Gastrocnemius medialis (tissue), 4 donors: ENCODE measurements around the gene NBPF19. TPM values are rescaled to one million over a fixed set of nuclear protein-coding genes. Genes with fewer than 3 reads are reported as not detected.
"Not testable (repeated sequence)": the region's sequence is repeated elsewhere in the genome, so short reads cannot be mapped to it uniquely, and the experiment has no call there.

Experiments
- ATAC-seq, 2 donors: fragments of 150-250 bp; one replicate each; pipeline ENCODE4 v1.9.1; 2016
- DNase-seq, 2 donors: peaks; one replicate each; pipeline ENCODE4 v3.0.0-alpha.2; 2019
- H3K27ac ChIP-seq, 4 donors: fragments of 200-600 bp; sonication (generic); 1 replicate in 1 of 4; 2 replicates in 3 of 4; pipeline ENCODE4 v1.5.1; 2016 to 2018; ENCODE audit warnings: mild to moderate bottlenecking in 2 of 4, moderate library complexity in 1 of 4
- H3K27me3 ChIP-seq, 3 donors: fragments of 200-600 bp; sonication (generic) in 2 of 3; 1 replicate in 1 of 3; 2 replicates in 2 of 3; pipeline versions ENCODE4 v1.5.1 to v1.6.0; 2016 to 2019; ENCODE audit warnings: mild to moderate bottlenecking in 1 of 3, moderate library complexity in 1 of 3
- H3K36me3 ChIP-seq, 2 donors: fragments of 200-600 bp; sonication (generic) in 1 of 2; one replicate each; pipeline ENCODE4 v1.5.1; 2017 to 2018
- H3K4me1 ChIP-seq, 2 donors: fragments of 200-600 bp; sonication (generic) in 1 of 2; one replicate each; pipeline ENCODE4 v1.5.1; 2016 to 2017; ENCODE audit warnings: mild to moderate bottlenecking in 2 of 2
- H3K4me3 ChIP-seq, 4 donors: fragments of 200-600 bp; sonication (generic) in 3 of 4; 1 replicate in 1 of 4; 2 replicates in 3 of 4; pipeline ENCODE4 v1.5.1; 2016 to 2019; ENCODE audit warnings: mild to moderate bottlenecking in 2 of 4
- H3K9me3 ChIP-seq, 3 donors: fragments of 200-600 bp; sonication (generic) in 2 of 3; 1 replicate in 1 of 3; 2 replicates in 2 of 3; pipeline ENCODE4 v1.5.1; 2016 to 2019
- in situ Hi-C, 4 donors: fragments of 200-750 bp; cut with MboI; loops; one replicate each; pipeline versions ENCODE4 v1.15.0 to v1.8.0; 2017; ENCODE audit warnings: low sequenced_read_pairs in 4 of 4
- intact Hi-C: fragments of 100-400 bp; cut with DNase I; formaldehyde crosslinking; loops from one replicate; pipeline ENCODE4 v1.15.1; 2023; ENCODE audit warnings: low total_unique reads
- total RNA-seq, 4 donors: library from RNA; depleted of rRNA; stranded (reverse); fragments of >200 nt; gene quantifications; one replicate each; pipeline versions ENCODE4 v1.1.0 to v1.2.3, GENCODE V29; 2016

Gene NBPF19, protein sequence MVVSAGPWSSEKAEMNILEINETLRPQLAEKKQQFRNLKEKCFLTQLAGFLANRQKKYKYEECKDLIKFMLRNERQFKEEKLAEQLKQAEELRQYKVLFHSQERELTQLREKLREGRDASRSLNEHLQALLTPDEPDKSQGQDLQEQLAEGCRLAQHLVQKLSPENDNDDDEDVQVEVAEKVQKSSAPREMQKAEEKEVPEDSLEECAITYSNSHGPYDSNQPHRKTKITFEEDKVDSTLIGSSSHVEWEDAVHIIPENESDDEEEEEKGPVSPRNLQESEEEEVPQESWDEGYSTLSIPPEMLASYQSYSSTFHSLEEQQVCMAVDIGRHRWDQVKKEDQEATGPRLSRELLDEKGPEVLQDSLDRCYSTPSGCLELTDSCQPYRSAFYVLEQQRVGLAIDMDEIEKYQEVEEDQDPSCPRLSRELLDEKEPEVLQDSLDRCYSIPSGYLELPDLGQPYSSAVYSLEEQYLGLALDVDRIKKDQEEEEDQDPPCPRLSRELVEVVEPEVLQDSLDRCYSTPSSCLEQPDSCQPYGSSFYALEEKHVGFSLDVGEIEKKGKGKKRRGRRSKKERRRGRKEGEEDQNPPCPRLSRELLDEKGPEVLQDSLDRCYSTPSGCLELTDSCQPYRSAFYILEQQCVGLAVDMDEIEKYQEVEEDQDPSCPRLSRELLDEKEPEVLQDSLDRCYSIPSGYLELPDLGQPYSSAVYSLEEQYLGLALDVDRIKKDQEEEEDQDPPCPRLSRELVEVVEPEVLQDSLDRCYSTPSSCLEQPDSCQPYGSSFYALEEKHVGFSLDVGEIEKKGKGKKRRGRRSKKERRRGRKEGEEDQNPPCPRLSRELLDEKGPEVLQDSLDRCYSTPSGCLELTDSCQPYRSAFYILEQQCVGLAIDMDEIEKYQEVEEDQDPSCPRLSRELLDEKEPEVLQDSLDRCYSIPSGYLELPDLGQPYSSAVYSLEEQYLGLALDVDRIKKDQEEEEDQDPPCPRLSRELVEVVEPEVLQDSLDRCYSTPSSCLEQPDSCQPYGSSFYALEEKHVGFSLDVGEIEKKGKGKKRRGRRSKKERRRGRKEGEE (N-terminal part only)
- 10 to 100 TPM in 1 of 4 donors, 1 to 10 TPM in 3; 2.0 to 11.6 (median 4.1) TPM for total RNA-seq

DNA sequence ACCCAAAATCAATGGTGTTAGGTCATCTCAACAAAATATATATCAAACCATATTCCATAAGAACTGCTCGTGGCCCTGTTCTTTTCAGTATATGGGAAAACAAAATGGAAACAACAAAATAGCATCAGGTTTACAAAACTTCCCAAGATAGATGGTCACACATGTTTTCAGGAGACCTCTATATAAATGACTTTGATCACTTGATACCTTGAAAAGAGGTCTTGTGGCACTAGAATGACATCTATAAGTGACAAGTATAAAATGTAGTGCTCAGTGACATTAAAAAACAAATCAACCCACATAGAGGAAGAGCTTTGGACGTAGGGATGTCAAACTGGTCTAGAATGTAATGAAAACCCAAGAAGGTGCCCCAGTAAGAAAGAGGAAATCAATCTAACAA is at the start of gene NBPF19:
Gene NBPF19, plus strand, starts transcription at position 301 of the 400 bp plus-strand sequence. CDS start 888 bp downstream, outside the sequence.
- H3K27me3 ChIP-seq, H3K36me3 ChIP-seq, intact Hi-C loops, H3K4me3 ChIP-seq, H3K9me3 ChIP-seq, ATAC-seq, H3K27ac ChIP-seq, in situ Hi-C loops, H3K4me1 ChIP-seq, DNase-seq: not testable (repeated sequence)

GRCh38 chr1:149428317-149428716 is 46.5 kb upstream of the NBPF19 start:
- intact Hi-C loops, in situ Hi-C loops, H3K36me3 ChIP-seq, H3K27me3 ChIP-seq, ATAC-seq, H3K9me3 ChIP-seq, H3K4me1 ChIP-seq, H3K27ac ChIP-seq, H3K4me3 ChIP-seq: not testable (repeated sequence)
- peak; percentile 37 to 52 for DNase-seq

- H3K9me3 ChIP-seq, H3K4me3 ChIP-seq, in situ Hi-C loops, H3K4me1 ChIP-seq, H3K27me3 ChIP-seq, H3K36me3 ChIP-seq, ATAC-seq, intact Hi-C loops: not testable (repeated sequence)
- H3K27ac ChIP-seq, result peak overlapping the region in 1 of 4 donors; percentile 41
- DNase-seq, result peak in 1 of 2 donors; percentile 20
Measured at GRCh38 chr1:149445451-149445850, 29.4 kb upstream of the NBPF19 start.

- H3K9me3 ChIP-seq, in situ Hi-C loops: not testable (repeated sequence)
Measured at GRCh38 chr1:149452196-149452595, 22.6 kb upstream of the NBPF19 start.

DNA sequence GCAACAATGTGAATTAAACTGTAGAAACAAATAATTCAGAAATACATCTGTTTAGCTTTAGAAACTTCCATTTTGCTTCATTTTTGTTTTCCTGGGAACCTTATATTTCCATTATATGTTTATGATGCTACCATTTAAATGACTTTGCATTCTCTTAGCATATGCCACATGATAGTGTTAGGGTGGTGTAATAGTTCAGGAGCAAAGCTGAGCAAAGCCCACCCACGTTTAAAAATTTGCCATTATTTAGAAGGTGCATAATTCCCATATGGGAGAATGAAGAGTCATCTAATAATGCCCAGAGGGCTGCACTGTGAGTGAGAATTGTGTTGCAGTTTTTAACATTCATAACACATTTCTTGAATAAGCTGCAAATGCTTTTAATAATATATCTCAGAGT is 22.2 kb upstream of the NBPF19 start:
- in situ Hi-C loops, intact Hi-C loops, ATAC-seq, H3K36me3 ChIP-seq, H3K9me3 ChIP-seq, H3K4me1 ChIP-seq, H3K27ac ChIP-seq, DNase-seq, H3K4me3 ChIP-seq, H3K27me3 ChIP-seq: not testable (repeated sequence)

More at GRCh38 chr1:149452196-149452595, 22.6 kb upstream of the NBPF19 start:
- intact Hi-C loops, H3K4me1 ChIP-seq, DNase-seq, ATAC-seq, H3K4me3 ChIP-seq, H3K36me3 ChIP-seq, H3K27ac ChIP-seq, H3K27me3 ChIP-seq: not testable (repeated sequence)

DNA sequence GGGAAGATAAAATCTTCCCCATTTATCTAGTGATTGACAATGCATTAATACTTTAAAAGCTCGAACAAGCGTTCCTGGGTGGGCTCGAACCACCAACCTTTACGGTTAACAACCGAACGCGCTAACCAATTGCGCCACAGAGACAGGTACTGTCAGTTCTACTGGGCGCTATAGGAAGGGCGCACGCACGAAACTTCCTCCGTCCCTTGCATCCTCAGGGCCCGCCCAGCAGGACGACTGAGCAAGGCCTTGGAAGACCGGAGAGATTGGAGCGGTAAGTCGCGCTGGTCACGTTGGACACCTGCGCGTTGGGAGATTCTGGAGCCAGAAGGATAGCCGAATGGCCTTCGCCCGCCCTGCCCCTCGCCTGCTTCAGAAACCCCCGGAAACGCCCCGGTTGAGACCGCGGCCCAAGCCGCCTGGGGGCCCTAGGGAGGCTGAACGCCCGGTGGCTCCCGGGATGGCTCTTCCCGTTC is 83.5 kb downstream of the NBPF19 start:
- in situ Hi-C loops, result not testable (repeated sequence)

DNA sequence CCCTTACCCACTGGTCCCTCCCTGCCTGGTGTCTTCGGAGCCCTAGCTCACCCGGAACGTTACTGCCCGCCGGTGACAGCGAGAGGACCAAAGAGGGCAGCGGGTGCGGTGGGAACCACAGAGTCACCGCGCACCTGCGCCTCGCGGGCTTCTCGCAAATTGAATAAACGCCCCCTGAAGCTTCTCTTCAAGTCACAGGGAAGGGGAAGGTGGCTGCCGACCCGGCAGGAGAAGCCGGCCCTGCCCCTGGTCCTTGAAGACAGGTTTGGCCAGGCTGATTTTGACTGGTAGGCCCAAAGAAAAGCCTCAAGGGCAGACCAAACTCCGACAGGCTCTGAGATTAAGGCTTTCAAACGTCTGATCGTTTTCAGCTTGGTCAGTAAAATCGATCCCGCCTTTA is 87.0 kb downstream of the NBPF19 start:
- H3K27ac ChIP-seq, intact Hi-C loops, H3K4me1 ChIP-seq, H3K27me3 ChIP-seq, H3K36me3 ChIP-seq, H3K9me3 ChIP-seq, ATAC-seq, in situ Hi-C loops, DNase-seq, H3K4me3 ChIP-seq: not testable (repeated sequence)

More for the DNA sequence above, 83.5 kb downstream of the NBPF19 start:
- ATAC-seq, H3K27ac ChIP-seq, intact Hi-C loops, H3K27me3 ChIP-seq, H3K4me1 ChIP-seq, H3K36me3 ChIP-seq, H3K9me3 ChIP-seq: not testable (repeated sequence)
- peak overlapping the region in 1 of 4 donors; percentile 39 for H3K4me3 ChIP-seq
- DNase-seq, result peak in 1 of 2 donors; percentile 11

GRCh38 chr1:149565485-149565884 is 90.6 kb downstream of the NBPF19 start:
- in situ Hi-C loops, H3K4me3 ChIP-seq, DNase-seq, H3K27ac ChIP-seq, ATAC-seq, intact Hi-C loops, H3K4me1 ChIP-seq, H3K36me3 ChIP-seq, H3K27me3 ChIP-seq, H3K9me3 ChIP-seq: not testable (repeated sequence)

- intact Hi-C loops, in situ Hi-C loops: not testable (repeated sequence)
Measured at GRCh38 chr1:149572763-149573162, 97.9 kb downstream of the NBPF19 start.

DNA sequence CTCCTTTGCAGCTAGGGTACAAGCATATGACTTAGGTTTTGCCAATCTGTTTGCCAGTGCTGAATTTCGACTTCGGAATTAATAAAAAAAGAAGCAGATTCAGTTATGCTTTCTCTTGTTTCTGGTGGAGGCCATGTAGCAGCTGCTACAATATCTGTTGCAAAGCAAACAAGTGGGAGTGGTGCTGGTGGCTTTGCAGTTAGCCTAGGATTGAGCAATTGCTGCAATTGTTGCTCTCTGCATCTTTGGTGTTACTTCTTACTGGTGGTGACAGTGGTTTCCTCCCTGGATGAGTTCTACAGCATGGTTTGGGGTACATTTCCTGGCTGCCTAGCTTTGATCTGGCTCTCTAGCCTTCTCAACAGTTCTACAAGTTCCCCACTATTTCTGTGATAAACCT is 110.7 kb downstream of the NBPF19 start:
- H3K9me3 ChIP-seq, H3K4me1 ChIP-seq, H3K4me3 ChIP-seq, in situ Hi-C loops, DNase-seq, H3K27me3 ChIP-seq, intact Hi-C loops, H3K27ac ChIP-seq, H3K36me3 ChIP-seq, ATAC-seq: not testable (repeated sequence)

More at GRCh38 chr1:149572763-149573162, 97.9 kb downstream of the NBPF19 start:
- not testable (repeated sequence) for H3K27me3 ChIP-seq, H3K4me1 ChIP-seq, H3K4me3 ChIP-seq, ATAC-seq, H3K27ac ChIP-seq, DNase-seq, H3K36me3 ChIP-seq, H3K9me3 ChIP-seq
